Measurements from ENCODE around the gene SUPT3H.

Gene SUPT3H

GRCh38 chr6:45371924-45372573 is 5.7 kb downstream of the SUPT3H start:
- no peak overlapping the region for H3K27ac ChIP-seq
- TF ChIP-seq CTCF (conservative IDR thresholded peaks at IDR 0.05) = no peak

- H3K27ac ChIP-seq = no peak overlapping the region
- TF ChIP-seq CTCF (conservative IDR thresholded peaks at IDR 0.05) = no peak
Observed at GRCh38 chr6:45369870-45370269, 7.9 kb downstream of the SUPT3H start.

- no peak for TF ChIP-seq CTCF (conservative IDR thresholded peaks at IDR 0.05)
Observed at GRCh38 chr6:45367999-45368398, 9.7 kb downstream of the SUPT3H start.

GRCh38 chr6:45366534-45366933 is 11.2 kb downstream of the SUPT3H start:
- no peak overlapping the region for H3K27ac ChIP-seq
- TF ChIP-seq CTCF (conservative IDR thresholded peaks at IDR 0.05) = no peak

More at GRCh38 chr6:45367999-45368398, 9.7 kb downstream of the SUPT3H start:
- no peak overlapping the region for H3K27ac ChIP-seq

- no peak overlapping the region for H3K27ac ChIP-seq
- TF ChIP-seq CTCF (conservative IDR thresholded peaks at IDR 0.05) = no peak
Observed at GRCh38 chr6:45365036-45365435, 12.7 kb downstream of the SUPT3H start.

GRCh38 chr6:45364466-45364865 is 13.3 kb downstream of the SUPT3H start:
- TF ChIP-seq CTCF (conservative IDR thresholded peaks at IDR 0.05) = no peak
- no peak overlapping the region for H3K27ac ChIP-seq

GRCh38 chr6:45353654-45354053 is 24.1 kb downstream of the SUPT3H start:
- no peak overlapping the region for H3K27ac ChIP-seq
- no peak for TF ChIP-seq CTCF (conservative IDR thresholded peaks at IDR 0.05)

Measured in VCaP (cell line).